Karpas-422 (cell line): ENCODE measurements around the gene MSL1. TPM values are rescaled to one million over a fixed set of nuclear protein-coding genes. Genes with fewer than 3 reads are reported as not detected.

Experiments used
- DNase-seq: peaks from one replicate; pipeline ENCODE4 v3.0.0-alpha.2; 2015
- H2AFZ ChIP-seq: fragments of 200-600 bp; sonication (generic); 2 replicates; pipeline ENCODE4 v1.6.1; 2014; ENCODE audit warnings: antibody characterized with exemption, low read length, mixed read lengths
- H3K27ac ChIP-seq: fragments of 200-600 bp; sonication (generic); 2 replicates; pipeline ENCODE4 v1.5.1; 2014; ENCODE audit warnings: mild to moderate bottlenecking, low read length, moderate library complexity
- H3K27me3 ChIP-seq: fragments of 200-600 bp; sonication (generic); 2 replicates; pipeline ENCODE4 v1.6.1; 2014; ENCODE audit warnings: low read length, mixed read lengths
- H3K36me3 ChIP-seq: fragments of 200-600 bp; sonication (generic); 2 replicates; pipeline ENCODE4 v1.6.1; 2014; ENCODE audit warnings: low read length, mixed read lengths; ENCODE audit not compliant: insufficient read depth
- H3K4me1 ChIP-seq: fragments of 200-600 bp; sonication (generic); 2 replicates; pipeline ENCODE4 v1.6.1; 2014; ENCODE audit warnings: mild to moderate bottlenecking, low read length, mixed read lengths
- H3K4me2 ChIP-seq: fragments of 200-600 bp; sonication (generic); 2 replicates; pipeline ENCODE4 v1.6.1; 2014; ENCODE audit warnings: low read length, low read depth, mild to moderate bottlenecking; ENCODE audit not compliant: poor library complexity, severe bottlenecking
- H3K4me3 ChIP-seq: fragments of 200-600 bp; sonication (generic); 2 replicates; pipeline ENCODE4 v1.5.1; 2014; ENCODE audit warnings: mild to moderate bottlenecking, antibody characterized with exemption, low read length, mixed read lengths
- H3K79me2 ChIP-seq: fragments of 200-600 bp; sonication (generic); 2 replicates; pipeline ENCODE4 v1.6.1; 2014; ENCODE audit warnings: mild to moderate bottlenecking, low read length, mixed read lengths
- H3K9ac ChIP-seq: fragments of 200-600 bp; sonication (generic); 2 replicates; pipeline ENCODE4 v1.6.0; 2014; ENCODE audit warnings: low read length
- H3K9me2 ChIP-seq: fragments of 200-600 bp; sonication (generic), shearing (Covaris generic); replicated peaks from 2 replicates; pipeline ENCODE4 v1.6.0; 2014; ENCODE audit warnings: mild to moderate bottlenecking, low read length, moderate library complexity; ENCODE audit not compliant: insufficient read depth
- H3K9me3 ChIP-seq: fragments of 300-700, 200-600 bp; sonication (generic); 2 replicates; pipeline ENCODE4 v1.6.1; 2014; ENCODE audit warnings: low read length, mixed read lengths
- H4K20me1 ChIP-seq: fragments of 200-600 bp; sonication (generic); 2 replicates; pipeline ENCODE4 v1.6.1; 2014; ENCODE audit warnings: mild to moderate bottlenecking, antibody characterized with exemption, low read length, low read depth; ENCODE audit not compliant: insufficient read depth
- total RNA-seq: library from RNA; depleted of rRNA; stranded (reverse); fragments of >200 nt; shearing (Covaris generic); gene quantifications from 2 replicates; pipeline ENCODE4 v1.2.3, GENCODE V29; 2014; ENCODE audit warnings: low replicate concordance

MSL1 gene
- total RNA-seq, 1 experiment from 2014 or later = 48.6 TPM

- peaks cover 13% of the 10 kb centered on the region for H3K4me1 ChIP-seq
- H3K27ac ChIP-seq = no peak overlapping the region
Measured at GRCh38 chr17:40094874-40095273, 26.9 kb upstream of the MSL1 start.

GRCh38 chr17:40095351-40095943, 26.3 kb upstream of the MSL1 start:
- 0 out of 2 replicates have a peak, but pooled peaks cover 3% of the 10 kb centered on the region for H3K9me3 ChIP-seq
- H3K9ac ChIP-seq = no peak overlapping the region
- no peak overlapping the region for H2AFZ ChIP-seq
- H3K27me3 ChIP-seq = 0 out of 2 replicates have a peak, but pooled peaks cover 6% of the 10 kb centered on the region
- H3K79me2 ChIP-seq = no peaks in the 10 kb centered on the region
- no peak for DNase-seq
- H3K4me3 ChIP-seq = no peak overlapping the region
- no peaks in the 10 kb centered on the region for H4K20me1 ChIP-seq
- peaks cover 18% of the 10 kb centered on the region for H3K4me1 ChIP-seq
- H3K27ac ChIP-seq = no peak overlapping the region
- H3K4me2 ChIP-seq = no peak overlapping the region
- H3K36me3 ChIP-seq = no peaks in the 10 kb centered on the region
- no peaks in the 10 kb centered on the region for H3K9me2 ChIP-seq

More at GRCh38 chr17:40094874-40095273, 26.9 kb upstream of the MSL1 start:
- Histone ChIP-seq H3K79me2 (no peaks in the 10 kb centered on the region), H3K9ac (no peak overlapping the region), H3K36me3 (no peaks in the 10 kb centered on the region), H3K27me3 (0 out of 2 replicates have a peak, but pooled peaks cover 3% of the 10 kb centered on the region), H2AFZ (no peak overlapping the region), H3K9me2 (no peaks in the 10 kb centered on the region), H3K4me2 (no peak overlapping the region), H4K20me1 (no peaks in the 10 kb centered on the region), H3K9me3 (0 out of 2 replicates have a peak, but pooled peaks cover 3% of the 10 kb centered on the region), H3K4me3 (no peak overlapping the region)
- DNase-seq = no peak

- H2AFZ ChIP-seq = no peak overlapping the region
- H3K4me1 ChIP-seq = peaks cover 26% of the 10 kb centered on the region
- H3K4me2 ChIP-seq = no peak overlapping the region
- H3K27ac ChIP-seq = no peak overlapping the region
- H3K9me3 ChIP-seq = 0 out of 2 replicates have a peak, but pooled peaks cover 3% of the 10 kb centered on the region
- H3K4me3 ChIP-seq = no peak overlapping the region
- H4K20me1 ChIP-seq = no peaks in the 10 kb centered on the region
- no peaks in the 10 kb centered on the region for H3K36me3 ChIP-seq
- no peaks in the 10 kb centered on the region for H3K79me2 ChIP-seq
- no peak for DNase-seq
- 0 out of 2 replicates have a peak, but pooled peaks cover 6% of the 10 kb centered on the region for H3K27me3 ChIP-seq
- H3K9ac ChIP-seq = no peak overlapping the region
- no peaks in the 10 kb centered on the region for H3K9me2 ChIP-seq
Measured at GRCh38 chr17:40095944-40096791, 25.6 kb upstream of the MSL1 start.

GRCh38 chr17:40097087-40097486, 24.7 kb upstream of the MSL1 start:
- H3K4me3 ChIP-seq = no peak overlapping the region
- DNase-seq = no peak
- no peaks in the 10 kb centered on the region for H4K20me1 ChIP-seq
- no peak overlapping the region for H2AFZ ChIP-seq
- H3K9ac ChIP-seq = no peak overlapping the region
- H3K9me2 ChIP-seq = no peaks in the 10 kb centered on the region
- no peaks in the 10 kb centered on the region for H3K36me3 ChIP-seq
- no peaks in the 10 kb centered on the region for H3K79me2 ChIP-seq
- no peak overlapping the region for H3K27ac ChIP-seq
- no peak overlapping the region for H3K4me2 ChIP-seq
- H3K9me3 ChIP-seq = 0 out of 2 replicates have a peak, but pooled peaks cover 3% of the 10 kb centered on the region
- H3K4me1 ChIP-seq = peaks cover 28% of the 10 kb centered on the region
- 0 out of 2 replicates have a peak, but pooled peaks cover 6% of the 10 kb centered on the region for H3K27me3 ChIP-seq

- no peak overlapping the region for H3K27ac ChIP-seq
- no peak overlapping the region for H3K9ac ChIP-seq
- no peaks in the 10 kb centered on the region for H3K79me2 ChIP-seq
- H3K4me1 ChIP-seq = peaks cover 28% of the 10 kb centered on the region
- H2AFZ ChIP-seq = peak overlapping the region; percentile 52; the same call in 1 of the 2 replicates
- H3K9me2 ChIP-seq = no peaks in the 10 kb centered on the region
- no peaks in the 10 kb centered on the region for H4K20me1 ChIP-seq
- H3K36me3 ChIP-seq = no peaks in the 10 kb centered on the region
- no peak overlapping the region for H3K4me2 ChIP-seq
- 0 out of 2 replicates have a peak, but pooled peaks cover 6% of the 10 kb centered on the region for H3K27me3 ChIP-seq
- no peak for DNase-seq
- H3K9me3 ChIP-seq = 0 out of 2 replicates have a peak, but pooled peaks cover 3% of the 10 kb centered on the region
- H3K4me3 ChIP-seq = no peak overlapping the region
Measured at GRCh38 chr17:40097931-40098845, 23.6 kb upstream of the MSL1 start.

- H3K36me3 ChIP-seq = no peaks in the 10 kb centered on the region
- H3K9ac ChIP-seq = no peak overlapping the region
- DNase-seq = peak; percentile 99
- 0 out of 2 replicates have a peak, but pooled peaks cover 6% of the 10 kb centered on the region for H3K27me3 ChIP-seq
- peak overlapping the region; percentile 71 for H3K4me2 ChIP-seq
- no peak overlapping the region for H3K27ac ChIP-seq
- no peaks in the 10 kb centered on the region for H3K79me2 ChIP-seq
- H3K4me3 ChIP-seq = peak overlapping the region; percentile 50; the same call in 1 of the 2 replicates
- H4K20me1 ChIP-seq = no peaks in the 10 kb centered on the region
- H3K4me1 ChIP-seq = peaks cover 35% of the 10 kb centered on the region
- peak overlapping the region; percentile 52; the same call in 1 of the 2 replicates for H2AFZ ChIP-seq
- H3K9me3 ChIP-seq = 0 out of 2 replicates have a peak, but pooled peaks cover 3% of the 10 kb centered on the region
- H3K9me2 ChIP-seq = no peaks in the 10 kb centered on the region
Measured at GRCh38 chr17:40098846-40099618, 22.7 kb upstream of the MSL1 start.
